Fibroblast of skin of scalp (primary cell): ENCODE results near the gene PCDH12. TPM values are rescaled to one million over a fixed set of nuclear protein-coding genes. Genes with fewer than 3 reads are reported as not detected.

Source experiments
- DNase-seq: peaks from one replicate; pipeline ENCODE4 v3.0.0-alpha.2; 2013
- polyA plus RNA-seq, 2 experiments: library from polyadenylated mRNA; unstranded; fragments of 120-200 nt; gene quantifications; one replicate each; pipeline ENCODE4 v1.2.1, GENCODE V29; 2013; ENCODE audit not compliant: insufficient read length in 2 of 2

PCDH12 gene
- polyA plus RNA-seq (2013, experiment 1 of 2; ENCODE audit: insufficient read length), result 0.12 TPM
- 0.51 TPM for polyA plus RNA-seq (2013, experiment 2 of 2; ENCODE audit: insufficient read length)

GRCh38 chr5:141958113-141958512, at the start of gene PCDH12:
Gene PCDH12 (minus strand): TSS chr5:141958202. CDS start chr5:141957851, 351 bp downstream.
- no peak for DNase-seq

- no peak for DNase-seq
Measured at GRCh38 chr5:142007237-142007544, 49.2 kb upstream of the PCDH12 start.

GRCh38 chr5:142006363-142007236, 48.6 kb upstream of the PCDH12 start:
- no peak for DNase-seq

GRCh38 chr5:142003266-142003800, 45.3 kb upstream of the PCDH12 start:
- DNase-seq, result no peak

- DNase-seq, result no peak
Measured at GRCh38 chr5:142000704-142001484, 42.9 kb upstream of the PCDH12 start.

GRCh38 chr5:142000173-142000572, 42.2 kb upstream of the PCDH12 start:
- no peak for DNase-seq

GRCh38 chr5:141997358-141997960, 39.5 kb upstream of the PCDH12 start:
- no peak for DNase-seq

GRCh38 chr5:141995656-141996055, 37.7 kb upstream of the PCDH12 start:
- DNase-seq, result no peak

GRCh38 chr5:141994511-141995136, 36.6 kb upstream of the PCDH12 start:
- no peak for DNase-seq

GRCh38 chr5:141992349-141992963, 34.5 kb upstream of the PCDH12 start:
- DNase-seq, result peak; percentile 57

GRCh38 chr5:141989720-141990119, 31.7 kb upstream of the PCDH12 start:
- no peak for DNase-seq

GRCh38 chr5:141986072-141986471, 28.1 kb upstream of the PCDH12 start:
- no peak for DNase-seq

- no peak for DNase-seq
Measured at GRCh38 chr5:141982626-141983025, 24.6 kb upstream of the PCDH12 start.

- no peak for DNase-seq
Measured at GRCh38 chr5:141978389-141978788, 20.4 kb upstream of the PCDH12 start.

- DNase-seq, result no peak
Measured at GRCh38 chr5:141976176-141976575, 18.2 kb upstream of the PCDH12 start.

- DNase-seq, result peak; percentile 17
Measured at GRCh38 chr5:141973871-141974595, 16.0 kb upstream of the PCDH12 start.

GRCh38 chr5:141969783-141970771, 12.1 kb upstream of the PCDH12 start:
- DNase-seq, result peak; percentile 7

- peak; percentile 94 for DNase-seq
Measured at GRCh38 chr5:141968914-141969608, 11.1 kb upstream of the PCDH12 start, which contains the start of gene RNF14. Gene RNF14 (plus strand): TSS chr5:141969105. CDS start chr5:141973589, 4,484 bp downstream.

- no peak for DNase-seq
Measured at GRCh38 chr5:141966963-141967333, 8.9 kb upstream of the PCDH12 start.
